ENCODE measurements around the gene LECT2. TPM values are rescaled to one million over a fixed set of nuclear protein-coding genes. Genes with fewer than 3 reads are reported as not detected.

LECT2 gene
- total RNA-seq, 2 experiments from 2014 or later, result not detected

DNA sequence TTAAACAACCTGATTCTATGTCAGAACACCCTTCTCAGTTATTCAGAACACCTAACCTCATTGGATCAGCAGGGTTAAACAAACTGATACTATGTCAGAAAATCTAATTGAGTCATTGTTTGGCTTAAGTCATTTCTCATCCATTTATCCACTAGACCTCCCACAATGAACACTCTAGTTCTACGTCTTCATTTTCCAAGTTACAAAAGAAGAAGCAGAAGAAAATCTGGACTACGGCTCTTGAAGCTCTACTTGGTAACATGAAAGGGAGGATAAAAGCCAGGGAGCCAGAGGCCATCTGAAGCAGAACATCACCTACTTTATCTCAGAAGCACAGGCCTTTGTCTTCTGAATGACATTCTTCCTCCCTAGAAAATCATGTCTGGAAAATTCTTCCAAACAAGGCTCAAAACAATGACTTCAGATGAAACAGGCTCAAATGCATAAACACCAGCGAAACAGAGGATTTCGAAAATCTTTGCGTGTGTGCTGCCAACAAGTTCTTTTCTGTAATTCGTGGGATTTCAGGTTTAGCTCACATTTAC lies 38.6 kb upstream of the LECT2 start:
- H3K4me1 Mint-ChIP-seq, result no peaks in the 10 kb centered on the region
- ChIA-PET CTCF (no interaction called here), POLR2A (interaction anchor here (0.9 kb wide), 1 partner anchor 18 kb away, joined by 3 read pairs; no protein-coding TSS in a partner anchor)
- H3K27me3 Mint-ChIP-seq, result peaks cover 36% of the 10 kb centered on the region
- no peak overlapping the region for H3K4me3 Mint-ChIP-seq
- intact Hi-C loops (cut with DNase I, micrococcal nuclease), result no loop called here
- ATAC-seq (peak; percentile 23), DNase-seq (no peak)
- no peaks in the 10 kb centered on the region for H3K9me3 Mint-ChIP-seq (ENCODE audit: low read depth)
- H3K27ac Mint-ChIP-seq, result no peak overlapping the region
- H3K36me3 Mint-ChIP-seq (ENCODE audit: low read depth), result no peaks in the 10 kb centered on the region

DNA sequence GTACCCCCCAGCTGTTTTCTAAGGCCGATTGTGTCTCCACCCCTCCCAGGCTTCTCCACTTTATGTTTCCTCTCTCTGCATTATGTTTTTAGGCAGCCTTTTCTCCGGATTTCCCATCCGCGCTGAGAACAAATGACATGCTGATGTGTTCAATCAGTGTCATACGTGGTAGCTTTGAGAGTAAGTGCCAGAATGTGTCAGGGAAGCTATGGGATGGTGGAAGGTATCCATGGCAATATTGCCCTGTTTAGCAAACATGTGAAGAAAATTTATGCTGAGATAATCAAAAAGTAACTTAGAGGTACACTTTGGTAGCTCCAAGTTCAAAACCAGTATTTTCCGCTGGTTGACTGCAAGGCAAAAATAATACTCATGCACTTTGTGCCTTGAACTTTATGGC lies 36.6 kb upstream of the LECT2 start:
- Mint-ChIP-seq H3K27me3 (peaks cover 33% of the 10 kb centered on the region), H3K36me3 (ENCODE audit: low read depth) (no peaks in the 10 kb centered on the region), H3K4me1 (no peaks in the 10 kb centered on the region), H3K27ac (no peak overlapping the region), H3K4me3 (no peak overlapping the region), H3K9me3 (ENCODE audit: low read depth) (no peaks in the 10 kb centered on the region)
- intact Hi-C loops (cut with DNase I, micrococcal nuclease), result no loop called here
- no peak for DNase-seq
- ChIA-PET POLR2A (no interaction called here), CTCF (no interaction called here)
- no peak for ATAC-seq

DNA sequence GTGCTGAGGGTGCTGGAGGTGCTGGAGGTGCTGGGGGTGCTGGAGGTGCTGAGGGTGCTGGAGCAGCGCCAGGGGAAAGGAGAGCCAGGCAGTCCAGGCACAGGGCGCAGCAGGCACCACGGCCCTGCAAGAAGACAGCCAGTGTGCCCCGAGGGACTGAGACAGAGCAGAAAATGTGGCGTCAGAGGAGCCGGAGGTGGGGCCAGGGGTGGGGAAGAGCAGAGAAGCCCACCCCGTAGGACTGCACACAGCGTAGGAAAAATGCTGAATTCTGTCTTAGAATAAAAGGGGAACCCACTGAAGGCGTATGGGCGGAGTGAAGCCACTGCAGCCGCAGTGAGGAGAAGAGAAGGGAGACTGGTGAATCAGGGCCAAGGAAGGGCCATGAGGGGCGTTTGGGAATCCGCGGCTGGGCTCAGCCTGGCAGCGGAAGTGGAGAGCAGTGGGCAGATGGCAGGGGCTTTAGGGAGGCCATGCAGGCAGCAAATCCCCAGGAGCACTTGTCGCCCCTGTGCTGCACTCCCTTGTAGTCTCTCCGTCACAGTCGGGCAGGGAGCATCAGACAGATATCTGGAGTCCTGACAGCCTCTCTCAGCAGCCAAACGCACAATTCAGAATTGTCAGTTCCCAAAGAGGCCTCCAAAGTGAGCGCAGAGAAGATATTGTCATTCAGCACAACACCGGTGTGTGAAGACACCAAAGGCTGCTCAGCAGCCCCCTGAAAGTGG lies 35.9 kb upstream of the LECT2 start:
- ATAC-seq (no peak), DNase-seq (no peak)
- no peaks in the 10 kb centered on the region for H3K36me3 Mint-ChIP-seq (ENCODE audit: low read depth)
- intact Hi-C loops (cut with DNase I, micrococcal nuclease), result no loop called here
- H3K27me3 Mint-ChIP-seq, result peaks cover 35% of the 10 kb centered on the region
- no peak overlapping the region for H3K4me3 Mint-ChIP-seq
- H3K9me3 Mint-ChIP-seq (ENCODE audit: low read depth), result no peaks in the 10 kb centered on the region
- H3K4me1 Mint-ChIP-seq, result no peaks in the 10 kb centered on the region
- POLR2A ChIA-PET, result no interaction called here
- H3K27ac Mint-ChIP-seq, result no peak overlapping the region
- CTCF ChIA-PET, result no interaction called here

DNA sequence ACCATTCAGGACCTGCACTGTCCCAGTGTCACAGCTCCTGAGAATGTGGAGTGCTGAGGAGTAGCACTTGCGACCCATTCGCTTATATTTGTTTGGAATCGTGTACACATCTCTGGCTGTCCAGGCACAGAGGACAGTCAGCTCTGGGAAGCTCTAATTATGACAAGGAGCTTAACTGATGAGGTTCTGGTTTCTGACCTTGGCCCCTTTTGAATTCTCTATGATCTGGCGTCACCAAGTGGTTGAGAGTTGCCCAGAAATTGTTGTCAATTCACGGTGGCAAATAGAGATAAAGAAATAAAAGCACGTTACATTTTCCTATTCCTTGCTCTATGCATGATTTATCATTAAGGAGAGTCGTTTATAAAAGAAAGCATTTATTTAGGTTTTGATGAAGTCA lies 34.9 kb upstream of the LECT2 start:
- CTCF ChIA-PET, result no interaction called here
- DNase-seq, result no peak
- H3K9me3 Mint-ChIP-seq (ENCODE audit: low read depth), result no peaks in the 10 kb centered on the region
- no peaks in the 10 kb centered on the region for H3K4me1 Mint-ChIP-seq
- H3K27me3 Mint-ChIP-seq, result peaks cover 30% of the 10 kb centered on the region
- no peaks in the 10 kb centered on the region for H3K36me3 Mint-ChIP-seq (ENCODE audit: low read depth)
- H3K4me3 Mint-ChIP-seq, result no peak overlapping the region
- ATAC-seq, result no peak
- intact Hi-C loops (cut with DNase I, micrococcal nuclease), result no loop called here
- POLR2A ChIA-PET, result no interaction called here
- H3K27ac Mint-ChIP-seq, result no peak overlapping the region

DNA sequence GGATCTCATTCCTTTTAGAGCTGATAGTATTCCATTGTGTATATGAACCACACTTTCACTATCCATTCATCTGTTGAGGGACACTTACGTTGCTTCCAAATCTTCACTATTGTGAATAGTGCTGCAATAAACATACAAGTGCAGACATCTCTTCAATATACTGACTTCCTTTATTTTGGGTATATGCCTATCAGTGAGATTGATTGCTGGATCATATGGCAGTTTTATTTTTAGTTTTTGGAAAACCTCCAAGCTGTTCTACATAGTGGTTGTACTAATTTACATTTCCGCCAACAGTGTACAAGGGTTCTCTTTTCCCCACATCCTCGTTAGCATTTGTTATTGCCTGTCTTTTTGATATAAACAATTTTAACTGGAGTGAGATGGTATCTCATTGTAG lies 33.8 kb upstream of the LECT2 start:
- DNase-seq (no peak), ATAC-seq (no peak)
- Mint-ChIP-seq H3K36me3 (ENCODE audit: low read depth) (no peaks in the 10 kb centered on the region), H3K27me3 (peaks cover 25% of the 10 kb centered on the region), H3K4me3 (no peak overlapping the region), H3K9me3 (ENCODE audit: low read depth) (no peaks in the 10 kb centered on the region), H3K4me1 (no peaks in the 10 kb centered on the region), H3K27ac (no peak overlapping the region)
- ChIA-PET POLR2A (no interaction called here), CTCF (no interaction called here)
- intact Hi-C loops (cut with DNase I, micrococcal nuclease), result no loop called here

DNA sequence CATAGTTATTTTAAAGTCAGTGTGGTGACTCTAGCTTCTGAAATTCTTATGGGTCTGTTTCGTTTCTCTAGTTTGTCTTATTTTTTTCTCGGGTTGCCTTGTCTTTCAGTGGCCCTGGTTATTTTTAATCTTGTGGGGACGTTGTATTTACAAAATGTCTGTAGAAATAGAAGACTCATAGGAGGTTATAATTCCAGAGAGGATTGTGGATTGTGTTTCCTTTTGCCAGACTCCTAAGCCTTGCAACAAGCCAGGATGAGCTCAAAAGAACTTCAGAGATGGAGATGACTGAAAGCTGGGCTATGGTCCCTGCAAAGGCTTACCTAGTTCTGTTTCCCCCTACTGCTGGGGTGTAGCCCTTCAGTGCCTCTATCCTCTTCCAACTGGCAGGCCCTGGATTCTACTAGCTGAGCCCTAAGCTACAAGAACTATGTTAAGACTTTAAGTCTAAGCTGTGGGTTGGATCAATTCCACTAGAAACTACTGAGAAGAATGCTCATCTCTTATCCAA lies 32.2 kb upstream of the LECT2 start:
- Mint-ChIP-seq H3K9me3 (ENCODE audit: low read depth) (no peaks in the 10 kb centered on the region), H3K4me1 (no peaks in the 10 kb centered on the region), H3K4me3 (no peak overlapping the region), H3K36me3 (ENCODE audit: low read depth) (no peaks in the 10 kb centered on the region), H3K27ac (no peak overlapping the region), H3K27me3 (peaks cover 25% of the 10 kb centered on the region)
- DNase-seq (no peak), ATAC-seq (no peak)
- CTCF ChIA-PET, result interaction anchor here (0.6 kb wide), 2 partner anchors 12 to 119 kb away, joined by 3 read pairs; no protein-coding TSS in a partner anchor
- intact Hi-C loops (cut with DNase I, micrococcal nuclease), result no loop called here
- POLR2A ChIA-PET, result no interaction called here

DNA sequence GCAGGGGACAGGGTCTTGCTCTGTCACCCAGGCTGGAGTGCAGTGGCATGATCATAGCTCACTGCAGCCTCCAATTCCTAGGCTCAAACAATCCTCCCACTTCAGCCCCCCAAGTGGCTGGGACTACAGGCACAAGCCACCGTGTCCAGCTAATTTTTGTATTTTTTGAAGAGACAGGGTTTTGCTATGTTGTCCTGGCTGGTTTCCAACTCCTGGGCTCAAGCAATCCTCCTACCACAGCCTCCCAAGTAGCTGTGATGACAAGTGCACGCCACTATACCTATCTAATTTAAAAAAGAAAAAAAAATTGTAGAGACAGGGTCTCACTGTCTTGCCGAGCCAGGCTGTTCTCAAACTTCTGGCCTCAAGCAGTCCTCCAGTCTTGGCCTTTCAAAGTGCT lies 31.6 kb upstream of the LECT2 start:
- intact Hi-C loops (cut with DNase I, micrococcal nuclease), result no loop called here
- H3K4me3 Mint-ChIP-seq, result no peak overlapping the region
- no peak for DNase-seq
- H3K9me3 Mint-ChIP-seq (ENCODE audit: low read depth), result no peaks in the 10 kb centered on the region
- ATAC-seq, result no peak
- no peaks in the 10 kb centered on the region for H3K36me3 Mint-ChIP-seq (ENCODE audit: low read depth)
- H3K4me1 Mint-ChIP-seq, result no peaks in the 10 kb centered on the region
- peaks cover 23% of the 10 kb centered on the region for H3K27me3 Mint-ChIP-seq
- H3K27ac Mint-ChIP-seq, result no peak overlapping the region
- POLR2A ChIA-PET, result no interaction called here
- CTCF ChIA-PET, result interaction anchor here (0.7 kb wide), 1 partner anchor 9 kb away, joined by 3 read pairs; no protein-coding TSS in a partner anchor

DNA sequence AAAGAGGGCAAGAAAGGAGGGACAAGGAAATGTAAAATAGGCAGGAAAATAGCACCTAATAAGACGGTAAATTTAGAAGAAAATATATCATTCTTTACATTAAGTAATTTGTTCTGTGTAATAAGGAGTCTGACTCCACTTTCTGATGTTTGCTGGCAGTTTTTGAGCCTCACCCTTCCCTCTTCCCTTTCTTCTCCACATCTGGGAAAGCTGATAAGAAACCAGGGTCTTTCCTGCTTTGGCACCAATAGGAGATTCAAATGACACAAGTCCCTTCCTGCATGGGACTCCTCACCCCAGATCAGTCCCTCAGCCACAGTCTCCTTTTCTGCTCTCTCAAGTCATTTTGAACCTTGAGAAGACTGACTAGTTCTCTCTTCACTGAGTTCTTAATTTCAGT lies 31.2 kb upstream of the LECT2 start:
- ChIA-PET POLR2A (no interaction called here), CTCF (interaction anchor here (0.7 kb wide), 1 partner anchor 8 kb away, joined by 3 read pairs; no protein-coding TSS in a partner anchor)
- H3K36me3 Mint-ChIP-seq (ENCODE audit: low read depth), result no peaks in the 10 kb centered on the region
- H3K27me3 Mint-ChIP-seq, result peaks cover 23% of the 10 kb centered on the region
- no peaks in the 10 kb centered on the region for H3K4me1 Mint-ChIP-seq
- no peak overlapping the region for H3K27ac Mint-ChIP-seq
- H3K4me3 Mint-ChIP-seq, result no peak overlapping the region
- H3K9me3 Mint-ChIP-seq (ENCODE audit: low read depth), result no peaks in the 10 kb centered on the region
- DNase-seq, result no peak
- no peak for ATAC-seq
- intact Hi-C loops (cut with DNase I, micrococcal nuclease), result no loop called here

DNA sequence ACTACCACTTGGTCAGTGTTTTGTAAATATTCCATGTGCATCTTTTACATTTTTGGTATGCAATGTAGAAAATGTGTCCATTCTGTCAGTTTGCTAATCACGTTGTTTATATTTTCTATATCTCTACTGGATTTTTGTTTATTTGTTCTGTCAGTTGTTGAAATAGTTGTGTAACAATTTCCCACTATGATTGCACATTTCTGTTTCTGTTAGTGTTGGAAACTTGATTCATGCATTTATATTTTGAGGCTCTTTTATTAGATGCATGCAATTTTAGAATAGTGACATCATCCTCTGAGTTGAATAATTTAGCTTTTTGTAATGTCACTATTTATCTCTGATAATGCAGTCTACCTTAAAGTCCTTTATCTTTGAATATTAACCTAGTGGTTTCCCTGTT lies 25.8 kb upstream of the LECT2 start:
- Mint-ChIP-seq H3K4me1 (no peaks in the 10 kb centered on the region), H3K36me3 (ENCODE audit: low read depth) (no peaks in the 10 kb centered on the region), H3K9me3 (ENCODE audit: low read depth) (no peaks in the 10 kb centered on the region), H3K27me3 (peaks cover 26% of the 10 kb centered on the region), H3K27ac (no peak overlapping the region), H3K4me3 (no peak overlapping the region)
- CTCF ChIA-PET, result no interaction called here
- DNase-seq (no peak), ATAC-seq (no peak)
- POLR2A ChIA-PET, result no interaction called here
- intact Hi-C loops (cut with DNase I, micrococcal nuclease), result no loop called here

DNA sequence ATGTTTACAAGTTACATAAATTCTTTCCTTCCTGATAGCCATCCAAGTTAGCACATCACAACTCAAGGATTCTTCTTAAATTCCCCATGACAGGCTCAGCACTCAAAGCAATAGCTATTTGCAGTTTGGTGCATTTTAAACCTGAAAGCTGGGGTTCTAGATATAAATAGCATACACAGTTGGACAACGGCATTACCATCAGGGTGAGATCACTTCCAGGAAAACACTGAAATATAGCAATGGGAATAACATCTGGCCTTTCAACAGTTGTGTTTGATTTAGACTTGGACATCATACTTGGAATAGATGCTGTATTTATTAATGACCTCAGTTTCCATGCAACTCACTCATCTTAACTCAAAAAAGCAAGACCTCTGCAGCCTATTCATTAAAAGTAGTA lies 24.7 kb upstream of the LECT2 start:
- Mint-ChIP-seq H3K27ac (no peak overlapping the region), H3K36me3 (ENCODE audit: low read depth) (no peaks in the 10 kb centered on the region), H3K9me3 (ENCODE audit: low read depth) (no peaks in the 10 kb centered on the region), H3K27me3 (peaks cover 30% of the 10 kb centered on the region), H3K4me3 (no peak overlapping the region), H3K4me1 (no peaks in the 10 kb centered on the region)
- ChIA-PET POLR2A (no interaction called here), CTCF (no interaction called here)
- intact Hi-C loops (cut with DNase I, micrococcal nuclease), result loop anchor here (5.0 to 10.0 kb wide), 3 partner anchors 83 to 235 kb away; no protein-coding TSS in a partner anchor
- no peak for DNase-seq
- ATAC-seq, result no peak

DNA sequence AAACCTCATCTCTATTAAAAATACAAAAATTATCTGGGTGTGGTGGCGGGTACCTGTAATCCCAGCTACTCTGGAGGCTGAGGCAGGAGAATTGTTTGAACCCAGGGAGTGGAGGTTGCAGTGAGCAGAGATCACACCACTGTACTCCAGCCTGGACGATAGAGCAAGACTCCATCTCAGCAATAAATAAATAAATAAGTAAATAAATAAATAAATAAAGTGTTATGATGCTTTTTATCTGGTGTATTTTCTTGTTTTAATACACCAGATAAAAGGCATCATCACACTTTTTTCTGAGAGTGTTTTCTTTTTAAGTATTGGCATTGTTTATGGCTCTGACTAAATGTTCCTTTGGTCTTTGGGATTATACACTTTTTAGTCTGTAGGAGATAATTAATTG lies 24.2 kb upstream of the LECT2 start:
- POLR2A ChIA-PET, result no interaction called here

DNA sequence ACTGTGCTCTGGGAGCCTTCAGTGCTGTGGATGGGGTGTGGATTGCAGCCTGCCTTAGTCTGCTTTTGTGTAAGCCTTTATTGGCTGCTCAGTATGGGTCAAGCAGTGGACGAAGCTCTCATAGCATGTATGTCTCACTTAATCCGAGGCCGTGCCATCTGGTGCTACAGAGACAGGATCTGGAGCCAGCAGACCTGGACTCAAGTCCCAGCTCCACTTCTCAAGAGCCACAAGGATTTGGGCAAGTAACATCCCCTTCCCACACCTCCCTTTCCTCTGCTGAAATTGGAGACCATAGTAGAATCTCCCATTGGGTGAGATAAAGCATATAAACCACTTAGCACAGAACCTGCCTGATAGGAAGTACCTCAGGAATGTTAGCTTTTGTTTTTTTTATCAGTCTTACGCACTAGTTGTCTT lies 23.4 kb upstream of the LECT2 start:
- DNase-seq, result no peak
- Mint-ChIP-seq H3K27ac (no peak overlapping the region), H3K4me1 (no peaks in the 10 kb centered on the region), H3K27me3 (peaks cover 38% of the 10 kb centered on the region), H3K9me3 (ENCODE audit: low read depth) (no peaks in the 10 kb centered on the region), H3K4me3 (no peak overlapping the region), H3K36me3 (ENCODE audit: low read depth) (no peaks in the 10 kb centered on the region)
- POLR2A ChIA-PET, result no interaction called here
- CTCF ChIA-PET, result interaction anchor here (0.6 to 1.5 kb wide), 6 partner anchors 8 to 154 kb away, joined by 3 to 6 read pairs (median 3); partner anchors contain the start of gene SMAD5
- ATAC-seq, result no peak
- intact Hi-C loops (cut with DNase I, micrococcal nuclease), result loop anchor here (5.0 to 10.0 kb wide), 3 partner anchors 84 to 237 kb away; no protein-coding TSS in a partner anchor

More for the DNA sequence above, 24.2 kb upstream of the LECT2 start:
- CTCF ChIA-PET, result interaction anchor here (0.6 to 1.1 kb wide), 4 partner anchors 35 to 430 kb away, joined by 3 to 4 read pairs (median 3); partner anchors contain the start of gene SMAD5
- DNase-seq (no peak), ATAC-seq (no peak)
- no peak overlapping the region for H3K27ac Mint-ChIP-seq
- intact Hi-C loops (cut with DNase I, micrococcal nuclease), result loop anchor here (5.0 to 10.0 kb wide), 3 partner anchors 83 to 236 kb away; no protein-coding TSS in a partner anchor
- no peaks in the 10 kb centered on the region for H3K36me3 Mint-ChIP-seq (ENCODE audit: low read depth)
- peaks cover 31% of the 10 kb centered on the region for H3K27me3 Mint-ChIP-seq
- H3K9me3 Mint-ChIP-seq (ENCODE audit: low read depth), result no peaks in the 10 kb centered on the region
- H3K4me1 Mint-ChIP-seq, result no peaks in the 10 kb centered on the region
- H3K4me3 Mint-ChIP-seq, result no peak overlapping the region
